Type B pancreatic cell (in vitro differentiated cells): ENCODE data around the gene SERGEF. TPM values are rescaled to one million over a fixed set of nuclear protein-coding genes. Genes with fewer than 3 reads are reported as not detected.

Source experiments
- DNase-seq: peaks from one replicate; pipeline ENCODE4 v3.0.0; 2021; ENCODE audit warnings: mixed read lengths; ENCODE audit not compliant: unreplicated experiment; ENCODE audit errors: extremely low spot score
- H3K27ac Mint-ChIP-seq: 2 replicates; pipeline ENCODE4 v1.8.0; 2021; ENCODE audit warnings: mild to moderate bottlenecking, mixed read lengths
- H3K27me3 Mint-ChIP-seq: 2 replicates; pipeline ENCODE4 v1.8.0; 2021; ENCODE audit warnings: mixed read lengths
- H3K36me3 Mint-ChIP-seq: 2 replicates; pipeline ENCODE4 v1.8.0; 2021; ENCODE audit warnings: mixed read lengths
- H3K4me1 Mint-ChIP-seq: one replicate; pipeline ENCODE4 v1.8.0; 2021; ENCODE audit warnings: mixed read lengths; ENCODE audit not compliant: unreplicated experiment
- H3K4me3 Mint-ChIP-seq: 2 replicates; pipeline ENCODE4 v1.8.0; 2021; ENCODE audit warnings: mild to moderate bottlenecking, mixed read lengths
- H3K9me3 Mint-ChIP-seq: 2 replicates; pipeline ENCODE4 v1.8.0; 2021; ENCODE audit warnings: mixed read lengths
- total RNA-seq: library from RNA; stranded (reverse); gene quantifications from 2 replicates; pipeline ENCODE4 v1.2.1, GENCODE V29; 2021; ENCODE audit warnings: low replicate concordance
- TF ChIP-seq, protein P1 (sequence below): fragments of 200-600 bp; sonication (generic); conservative IDR thresholded peaks from 2 replicates; pipeline ENCODE4 v1.5.0; 2021; ENCODE audit warnings: antibody characterized with exemption, mild to moderate bottlenecking

SERGEF gene
- total RNA-seq, 1 donor from 2014 or later = 26.4 TPM

DNA sequence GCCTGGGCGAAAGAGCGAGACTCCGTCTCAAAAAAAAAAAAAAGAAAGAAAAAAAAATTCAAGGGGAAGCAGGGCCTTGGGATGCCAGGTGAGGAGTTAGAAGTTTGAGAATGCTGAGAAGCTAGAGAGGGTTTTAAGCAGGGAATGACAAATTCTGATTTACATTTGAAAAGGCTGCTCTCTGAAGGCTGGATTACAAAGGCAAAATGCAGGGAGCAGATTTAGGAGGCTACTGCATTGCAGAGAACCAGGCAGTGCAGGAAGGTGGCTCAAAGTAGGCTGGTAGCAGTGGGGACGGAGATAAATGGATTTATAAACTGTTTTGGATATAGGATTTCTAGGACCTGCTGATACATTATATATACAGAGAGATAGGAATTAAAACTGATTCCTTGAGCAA is 211.7 kb downstream of the SERGEF start:
- no peaks in the 10 kb centered on the region for H3K9me3 Mint-ChIP-seq
- H3K4me1 Mint-ChIP-seq = peaks cover 4% of the 10 kb centered on the region
- no peak overlapping the region for H3K27ac Mint-ChIP-seq
- no peak overlapping the region for H3K4me3 Mint-ChIP-seq
- H3K36me3 Mint-ChIP-seq = no peaks in the 10 kb centered on the region
- H3K27me3 Mint-ChIP-seq = no peaks in the 10 kb centered on the region
- TF ChIP-seq, protein P1, sequence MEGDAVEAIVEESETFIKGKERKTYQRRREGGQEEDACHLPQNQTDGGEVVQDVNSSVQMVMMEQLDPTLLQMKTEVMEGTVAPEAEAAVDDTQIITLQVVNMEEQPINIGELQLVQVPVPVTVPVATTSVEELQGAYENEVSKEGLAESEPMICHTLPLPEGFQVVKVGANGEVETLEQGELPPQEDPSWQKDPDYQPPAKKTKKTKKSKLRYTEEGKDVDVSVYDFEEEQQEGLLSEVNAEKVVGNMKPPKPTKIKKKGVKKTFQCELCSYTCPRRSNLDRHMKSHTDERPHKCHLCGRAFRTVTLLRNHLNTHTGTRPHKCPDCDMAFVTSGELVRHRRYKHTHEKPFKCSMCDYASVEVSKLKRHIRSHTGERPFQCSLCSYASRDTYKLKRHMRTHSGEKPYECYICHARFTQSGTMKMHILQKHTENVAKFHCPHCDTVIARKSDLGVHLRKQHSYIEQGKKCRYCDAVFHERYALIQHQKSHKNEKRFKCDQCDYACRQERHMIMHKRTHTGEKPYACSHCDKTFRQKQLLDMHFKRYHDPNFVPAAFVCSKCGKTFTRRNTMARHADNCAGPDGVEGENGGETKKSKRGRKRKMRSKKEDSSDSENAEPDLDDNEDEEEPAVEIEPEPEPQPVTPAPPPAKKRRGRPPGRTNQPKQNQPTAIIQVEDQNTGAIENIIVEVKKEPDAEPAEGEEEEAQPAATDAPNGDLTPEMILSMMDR = no peak
- no peak for DNase-seq

DNA sequence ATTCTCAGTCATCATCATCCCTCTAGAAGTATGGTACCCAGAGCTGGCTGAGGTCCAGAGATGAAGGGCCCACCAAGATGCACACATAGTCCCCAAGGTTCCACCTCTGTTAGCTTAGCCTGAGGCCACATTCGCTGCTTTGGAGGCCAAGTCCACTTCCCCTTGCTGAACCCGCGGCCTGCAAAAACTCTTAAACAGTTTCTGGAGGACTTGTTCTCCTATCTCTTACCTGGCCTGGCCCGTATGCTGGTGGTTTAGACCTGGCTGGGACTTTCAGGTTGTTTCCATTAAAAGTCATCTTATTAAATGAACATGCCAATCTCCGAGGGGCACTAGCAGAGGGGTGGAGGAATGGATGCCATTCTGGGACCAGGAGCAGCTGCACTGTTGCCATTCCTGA is 213.7 kb downstream of the SERGEF start:
- no peaks in the 10 kb centered on the region for H3K9me3 Mint-ChIP-seq
- TF ChIP-seq, protein P1 = no peak
- DNase-seq = no peak
- no peak overlapping the region for H3K4me3 Mint-ChIP-seq
- H3K4me1 Mint-ChIP-seq = peaks cover 4% of the 10 kb centered on the region
- no peak overlapping the region for H3K27ac Mint-ChIP-seq
- H3K27me3 Mint-ChIP-seq = no peaks in the 10 kb centered on the region
- no peaks in the 10 kb centered on the region for H3K36me3 Mint-ChIP-seq

DNA sequence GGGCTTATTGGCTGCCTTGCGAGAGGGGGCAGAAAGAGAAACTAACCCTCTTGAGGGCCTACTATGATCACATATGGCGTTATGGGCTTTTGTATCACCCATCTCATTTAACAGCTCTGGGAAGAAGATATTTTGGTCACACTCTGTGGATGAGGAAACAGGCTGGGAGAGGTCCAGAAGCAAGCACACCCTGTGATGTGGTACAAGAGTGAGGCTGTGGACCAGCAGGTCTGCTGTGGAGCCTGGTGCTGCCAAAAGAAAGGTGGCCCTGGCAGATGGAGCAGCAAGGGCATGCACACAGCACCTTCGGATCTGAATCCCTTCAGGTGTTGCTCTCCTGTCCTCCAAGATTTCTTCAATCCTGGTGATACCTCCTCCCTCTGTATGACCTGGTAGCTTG is 214.1 kb downstream of the SERGEF start:
- Mint-ChIP-seq H3K9me3 (no peaks in the 10 kb centered on the region), H3K4me3 (no peak overlapping the region), H3K4me1 (peaks cover 3% of the 10 kb centered on the region), H3K36me3 (no peaks in the 10 kb centered on the region), H3K27ac (no peak overlapping the region), H3K27me3 (no peaks in the 10 kb centered on the region)
- TF ChIP-seq, protein P1 = no peak
- DNase-seq = no peak

DNA sequence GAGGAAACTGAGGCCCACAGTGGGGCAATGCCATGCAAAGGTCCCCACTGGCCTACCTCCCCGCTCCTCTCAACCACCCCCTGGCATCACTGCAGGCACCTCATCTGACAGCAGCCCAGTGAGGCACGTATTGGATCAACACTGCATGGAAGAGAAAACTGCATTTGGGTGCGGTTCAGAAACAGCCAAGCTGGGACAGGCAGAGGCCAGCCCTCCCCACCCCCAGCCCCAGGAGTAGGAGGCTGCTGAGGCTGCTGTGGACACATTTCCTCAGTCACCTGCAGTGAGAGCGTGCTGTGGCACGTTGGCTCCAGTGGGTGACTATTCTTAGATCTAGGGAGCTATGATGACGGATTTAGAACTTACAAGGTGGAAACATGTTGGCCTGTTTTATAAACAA is 214.6 kb downstream of the SERGEF start:
- Mint-ChIP-seq H3K9me3 (no peaks in the 10 kb centered on the region), H3K36me3 (no peaks in the 10 kb centered on the region), H3K27me3 (no peaks in the 10 kb centered on the region), H3K4me1 (no peaks in the 10 kb centered on the region), H3K4me3 (no peak overlapping the region), H3K27ac (no peak overlapping the region)
- no peak for DNase-seq
- TF ChIP-seq, protein P1 = no peak

DNA sequence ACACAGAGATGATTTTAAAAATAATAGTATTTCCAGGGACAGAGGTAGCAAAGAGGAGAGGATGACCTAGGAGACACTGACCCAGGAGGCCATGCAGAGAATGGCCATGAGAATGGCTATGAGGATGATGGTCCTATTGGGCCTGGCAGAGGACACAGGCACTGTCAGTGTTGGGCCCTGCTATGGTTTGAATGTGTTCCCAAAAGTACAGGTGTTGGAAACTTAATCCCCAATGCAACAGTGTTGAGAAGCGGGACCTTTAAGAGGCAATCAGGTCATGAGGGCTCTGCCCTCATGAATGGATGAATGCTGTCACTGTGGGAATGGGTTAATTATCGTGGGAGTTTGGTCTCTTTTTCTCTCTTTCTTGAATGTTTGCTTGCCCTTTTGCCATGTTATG is 216.7 kb downstream of the SERGEF start:
- TF ChIP-seq, protein P1 = no peak
- H3K36me3 Mint-ChIP-seq = no peaks in the 10 kb centered on the region
- H3K4me3 Mint-ChIP-seq = no peak overlapping the region
- no peaks in the 10 kb centered on the region for H3K4me1 Mint-ChIP-seq
- no peaks in the 10 kb centered on the region for H3K27me3 Mint-ChIP-seq
- H3K27ac Mint-ChIP-seq = no peak overlapping the region
- no peaks in the 10 kb centered on the region for H3K9me3 Mint-ChIP-seq
- DNase-seq = no peak

DNA sequence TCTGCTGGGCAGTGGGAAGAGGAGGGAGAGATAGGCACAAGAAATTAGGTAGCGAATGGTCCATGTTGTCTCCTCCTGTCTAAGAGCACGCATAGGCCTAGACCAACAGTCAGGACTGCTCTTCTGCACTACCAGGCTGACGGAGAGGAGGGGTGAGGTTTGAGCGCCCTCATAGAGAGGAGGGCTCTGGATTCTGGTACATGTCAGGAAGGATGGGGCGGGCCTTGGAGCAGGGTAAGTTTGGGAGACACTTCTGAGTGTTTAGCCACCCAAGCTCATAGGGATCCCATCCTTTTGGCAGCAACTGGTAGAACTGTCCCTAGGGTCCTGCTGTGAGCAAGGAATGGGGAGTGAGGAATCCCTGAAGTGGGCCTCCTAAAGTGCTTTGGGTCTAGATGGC is 217.9 kb downstream of the SERGEF start:
- no peak overlapping the region for H3K4me3 Mint-ChIP-seq
- H3K9me3 Mint-ChIP-seq = no peaks in the 10 kb centered on the region
- H3K36me3 Mint-ChIP-seq = no peaks in the 10 kb centered on the region
- H3K27me3 Mint-ChIP-seq = no peaks in the 10 kb centered on the region
- no peaks in the 10 kb centered on the region for H3K4me1 Mint-ChIP-seq
- DNase-seq = no peak
- no peak overlapping the region for H3K27ac Mint-ChIP-seq
- TF ChIP-seq, protein P1 = no peak
